H4 (cell line): ENCODE results near the gene UNC13B. TPM values are rescaled to one million over a fixed set of nuclear protein-coding genes. Genes with fewer than 3 reads are reported as not detected.

Source experiments
- DNase-seq: peaks from one replicate; pipeline ENCODE4 v3.0.0-alpha.2; 2015; ENCODE audit warnings: low spot score
- total RNA-seq: library from RNA; depleted of rRNA; stranded (reverse); fragments of >200 nt; shearing (Covaris generic); gene quantifications from 2 replicates; pipeline ENCODE4 v1.2.3, GENCODE V29; 2014; rRNA removed

Gene UNC13B
- total RNA-seq, 1 experiment from 2014 or later: 7.8 TPM

- DNase-seq: no peak
Measured at GRCh38 chr9:35431467-35431866, 269.7 kb downstream of the UNC13B start.

DNA sequence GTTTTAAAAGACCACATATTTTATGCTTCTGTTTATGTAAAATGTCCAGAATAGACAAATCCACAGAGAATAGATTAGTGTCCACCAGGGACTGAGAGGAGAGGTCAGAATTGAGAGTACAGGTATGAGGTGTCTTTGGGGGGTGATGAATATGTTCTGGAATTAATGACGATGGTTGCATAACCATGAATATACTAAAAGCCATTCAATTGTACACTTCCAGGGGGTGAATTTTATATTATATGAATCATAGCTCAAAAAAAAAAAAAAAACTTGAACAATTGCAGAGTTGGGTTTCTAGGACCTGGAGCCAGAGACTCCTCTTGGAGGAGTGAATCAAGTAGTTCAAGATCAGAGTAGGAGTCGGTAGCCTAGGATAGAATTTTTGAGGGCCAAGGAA lies 270.3 kb downstream of the UNC13B start:
- DNase-seq: no peak

GRCh38 chr9:35436933-35437332 lies 275.1 kb downstream of the UNC13B start:
- DNase-seq: no peak

GRCh38 chr9:35446012-35446411 lies 284.2 kb downstream of the UNC13B start:
- no peak for DNase-seq

DNA sequence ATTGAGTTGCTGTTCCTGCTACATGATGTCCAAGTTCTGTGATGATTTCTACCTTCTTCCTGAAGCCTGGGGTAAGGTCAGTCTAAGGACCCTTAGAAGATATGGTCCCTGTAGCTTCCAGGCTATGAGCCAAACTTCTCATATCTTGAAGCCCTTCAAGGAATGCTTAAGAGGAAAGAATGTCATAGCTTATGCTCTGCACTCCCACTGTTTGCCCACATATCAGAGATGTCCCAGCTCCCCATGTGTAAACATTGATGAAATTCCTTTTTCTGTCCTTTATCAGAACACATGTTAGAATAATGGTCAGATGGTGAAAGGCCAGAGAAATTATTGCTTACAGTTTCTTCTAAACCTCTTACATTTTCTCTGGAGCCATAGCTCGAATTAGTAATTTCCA lies 286.7 kb downstream of the UNC13B start:
- no peak for DNase-seq

GRCh38 chr9:35452481-35452880 lies 290.7 kb downstream of the UNC13B start:
- DNase-seq: no peak

DNA sequence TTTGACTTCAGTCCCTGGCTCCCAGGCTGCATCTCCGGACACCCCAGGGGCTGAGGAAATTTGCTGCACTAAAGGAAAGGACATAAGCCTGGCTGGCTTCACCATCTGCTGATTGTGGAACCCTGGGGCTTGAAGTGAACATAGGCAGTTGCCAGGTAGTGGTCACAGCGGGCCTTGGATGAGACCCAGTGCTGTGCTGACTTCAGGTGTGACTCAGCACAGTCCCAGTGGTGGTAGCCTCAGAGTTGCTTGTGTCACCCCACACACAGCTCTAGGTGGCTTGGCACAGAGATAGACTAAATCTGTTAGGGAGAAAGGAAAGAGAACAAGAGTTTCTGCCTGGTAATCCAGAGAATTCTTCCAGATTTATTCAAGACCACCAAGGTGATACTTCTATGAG lies 292.0 kb downstream of the UNC13B start:
- no peak for DNase-seq

Other genes with a start within 250 kb of the UNC13B start
- not detected in 2 replicates for gene PHF24, start 203.7 kb upstream of the UNC13B start, total RNA-seq
- gene DNAJB5, start 172.3 kb upstream of the UNC13B start, total RNA-seq: 7.2 and 9.2 TPM in 2 replicates
- 380 and 386 TPM in 2 replicates for gene VCP, start 89.4 kb upstream of the UNC13B start, total RNA-seq
- 67.6 and 84.0 TPM in 2 replicates for gene FANCG, start 82.1 kb upstream of the UNC13B start, total RNA-seq
- 23.4 and 32.1 TPM in 2 replicates for gene PIGO, start 65.4 kb upstream of the UNC13B start, total RNA-seq
- 131 and 198 TPM in 2 replicates for gene STOML2, start 58.9 kb upstream of the UNC13B start, total RNA-seq
- 7.5 and 9.7 TPM in 2 replicates for gene ATOSB, start 46.1 kb upstream of the UNC13B start, total RNA-seq